Testis (tissue), 3 donors: ENCODE measurements around the gene FOSB. TPM values are rescaled to one million over a fixed set of nuclear protein-coding genes. Genes with fewer than 3 reads are reported as not detected.

Experiments used
- DNase-seq: peaks from one replicate; pipeline ENCODE4 v3.0.0-alpha.2; 2019
- H3K27ac ChIP-seq, 2 donors: fragments of 200-600 bp; sonication (generic); one replicate each; pipeline ENCODE4 v1.5.1; 2019
- H3K27me3 ChIP-seq: fragments of 200-600 bp; sonication (generic); one replicate; pipeline ENCODE4 v1.5.1; 2019
- H3K36me3 ChIP-seq: fragments of 200-600 bp; sonication (generic); one replicate; pipeline ENCODE4 v1.5.1; 2017; ENCODE audit warnings: low read depth; ENCODE audit errors: missing control alignments
- H3K4me1 ChIP-seq: fragments of 200-600 bp; sonication (generic); one replicate; pipeline ENCODE4 v1.5.1; 2019
- H3K4me3 ChIP-seq, 2 donors: fragments of 200-600 bp; sonication (generic); one replicate each; pipeline ENCODE4 v1.5.1; 2017 to 2019
- H3K9me3 ChIP-seq: fragments of 200-600 bp; sonication (generic); one replicate; pipeline ENCODE4 v1.5.1; 2017
- CTCF ChIP-seq, 3 experiments: fragments of 450-650 bp in 2 of 3; fragments of 200-600 bp in 1 of 3; sonication (generic) in 1 of 3; IDR thresholded peaks; one replicate each; pipeline ENCODE4 v1.5.1; 2016 to 2019; ENCODE audit warnings: antibody characterized with exemption in 3 of 3, mild to moderate bottlenecking in 2 of 3, moderate library complexity in 1 of 3
- POLR2A ChIP-seq: fragments of 450-650 bp; IDR thresholded peaks from one replicate; pipeline ENCODE4 v1.6.1; 2017; ENCODE audit warnings: antibody characterized with exemption, mild to moderate bottlenecking, moderate library complexity
- WGBS, 2 donors: methylation state at CpG; one replicate each; pipeline ENCODE4 v1.1.5; 2018; 5-methylcytosine and 5-hydroxymethylcytosine counted together
- intact Hi-C: fragments of 100-400 bp; cut with DNase I; formaldehyde crosslinking; loops from one replicate; pipeline ENCODE4 v1.15.1; 2023; ENCODE audit warnings: low total_unique reads
- polyA plus RNA-seq: library from polyadenylated mRNA; stranded (reverse); fragments of 350-450 nt; fragmentation: Illumina TruSeq; extraction: RNeasy Lipid Tissue Mini Kit (QIAGEN cat#74804); gene quantifications from one replicate; pipeline ENCODE4 v1.2.3, GENCODE V29; 2014; ENCODE audit warnings: low read depth, low replicate concordance; ENCODE audit not compliant: insufficient read depth
- total RNA-seq, 2 donors: library from RNA; depleted of rRNA; stranded (reverse); fragments of >200 nt; gene quantifications; one replicate each; pipeline ENCODE4 v1.2.3, GENCODE V29; 2016

Gene FOSB
- total and polyA plus RNA-seq, 3 donors from 2014 or later, result 1.2 to 22.7 (median 3.9) TPM

GRCh38 chr19:45437328-45437727 lies 30.5 kb upstream of the FOSB start:
- H3K4me1 ChIP-seq, result peaks cover 6% of the 10 kb centered on the region
- H3K4me3 ChIP-seq, result no peak overlapping the region
- no peak for DNase-seq
- H3K36me3 ChIP-seq, result no peaks in the 10 kb centered on the region
- H3K27ac ChIP-seq, result no peak overlapping the region
- no peaks in the 10 kb centered on the region for H3K9me3 ChIP-seq
- TF ChIP-seq POLR2A (no peak), CTCF (IDR thresholded peaks at IDR 0.05) (no peak)
- H3K27me3 ChIP-seq, result no peaks in the 10 kb centered on the region
- intact Hi-C loops, result no loop called here
- WGBS, 2 donors, result 88 to 91% methylated on average over 3 of the region's 3 CpGs

- H3K27me3 ChIP-seq, result no peaks in the 10 kb centered on the region
- no peak for DNase-seq
- H3K4me3 ChIP-seq, result peak overlapping the region; percentile 66 to 81
- no peaks in the 10 kb centered on the region for H3K36me3 ChIP-seq
- peak overlapping the region; percentile 93 to 97 for H3K27ac ChIP-seq
- H3K4me1 ChIP-seq, result peaks cover 12% of the 10 kb centered on the region
- 20 to 27% methylated on average over 10 of the region's 10 CpGs for WGBS, 2 donors
- intact Hi-C loops, result loop anchor here (2.0 kb wide), 1 partner anchor 40 kb away; no protein-coding TSS in a partner anchor
- TF ChIP-seq CTCF (IDR thresholded peaks at IDR 0.05), result no peak
- no peak for TF ChIP-seq POLR2A
- no peaks in the 10 kb centered on the region for H3K9me3 ChIP-seq
Observed at GRCh38 chr19:45439190-45439568, 28.6 kb upstream of the FOSB start.

- 1% methylated on average over 43 to 77 of the region's 78 CpGs for WGBS, 2 donors
- intact Hi-C loops, result loop anchor here (2.0 kb wide), 1 partner anchor 39 kb away; no protein-coding TSS in a partner anchor
- DNase-seq, result peak; percentile 90
Observed at GRCh38 chr19:45439569-45440258, 28.1 kb upstream of the FOSB start.

GRCh38 chr19:45440259-45440638 lies 27.5 kb upstream of the FOSB start:
- peaks cover 16% of the 10 kb centered on the region for H3K4me1 ChIP-seq
- H3K4me3 ChIP-seq, result peak overlapping the region; percentile 66 to 81
- no peak for DNase-seq
- TF ChIP-seq CTCF (IDR thresholded peaks at IDR 0.05) (no peak), POLR2A (no peak)
- 34 to 36% methylated on average over 8 to 9 of the region's 9 CpGs for WGBS, 2 donors
- no peaks in the 10 kb centered on the region for H3K9me3 ChIP-seq
- intact Hi-C loops, result no loop called here
- H3K27ac ChIP-seq, result peak overlapping the region; percentile 93 to 97
- H3K27me3 ChIP-seq, result no peaks in the 10 kb centered on the region
- H3K36me3 ChIP-seq, result no peaks in the 10 kb centered on the region

More at GRCh38 chr19:45439569-45440258, 28.1 kb upstream of the FOSB start:
- Histone ChIP-seq H3K27me3 (no peaks in the 10 kb centered on the region), H3K27ac (peak overlapping the region; percentile 93 to 97), H3K36me3 (no peaks in the 10 kb centered on the region), H3K4me3 (peak overlapping the region; percentile 66 to 81), H3K4me1 (peaks cover 16% of the 10 kb centered on the region), H3K9me3 (no peaks in the 10 kb centered on the region)
- no peak for TF ChIP-seq POLR2A
- peak; percentile 98 to 100 (median 100) for TF ChIP-seq CTCF (IDR thresholded peaks at IDR 0.05)
